H1 (cell line): ENCODE data around the gene SPOCD1. TPM values are rescaled to one million over a fixed set of nuclear protein-coding genes. Genes with fewer than 3 reads are reported as not detected.

Source experiments
- CTCF ChIA-PET: fragments of 300-600 bp; sonication (Branson Sonifier 250); formaldehyde crosslinking; loops from one replicate; lab custom pipeline; 2021; ENCODE audit not compliant: partially characterized antibody; lab: Charles Lee
- POLR2A ChIA-PET: fragments of 300-600 bp; sonication (Branson Sonifier 250); formaldehyde crosslinking; loops from one replicate; lab custom pipeline; 2021; ENCODE audit warnings: inconsistent platforms; ENCODE audit not compliant: partially characterized antibody; lab: Charles Lee
- DNase-seq, 2 experiments: peaks; one replicate each; pipeline versions ENCODE4 v3.0.0 to v3.0.0-alpha.2; 2010 to 2022; ENCODE audit warnings: low spot score in 2 of 2, low read depth in 1 of 2, mixed read lengths in 1 of 2
- FAIRE-seq: peaks from 2 replicates; lab custom pipeline; 2011; peaks lifted over from hg19 to GRCh38; lab: Jason Lieb, UNC
- H2AFZ ChIP-seq: 2 replicates; pipeline ENCODE4 v1.8.1; 2012; ENCODE audit warnings: low read length, inconsistent platforms
- H2AK5ac ChIP-seq: 2 replicates; pipeline ENCODE4 v1.6.1; 2013; ENCODE audit warnings: low read depth, low read length
- H2BK120ac ChIP-seq: replicated peaks from 2 replicates; pipeline ENCODE3; 2013; ENCODE audit warnings: low read depth, low read length, inconsistent platforms
- H2BK12ac ChIP-seq: 2 replicates; pipeline ENCODE4 v1.6.1; 2013; ENCODE audit warnings: low read depth, low read length
- H2BK15ac ChIP-seq: 2 replicates; pipeline ENCODE4 v1.6.1; 2013; ENCODE audit warnings: low read length
- H2BK20ac ChIP-seq: 2 replicates; pipeline ENCODE4 v1.6.1; 2013; ENCODE audit warnings: low read length
- H2BK5ac ChIP-seq: 2 replicates; pipeline ENCODE4 v1.6.1; 2013; ENCODE audit warnings: low read depth, low read length
- H3K14ac ChIP-seq: 2 replicates; pipeline ENCODE4 v1.6.1; 2013; ENCODE audit warnings: inconsistent platforms; ENCODE audit not compliant: insufficient read length
- H3K18ac ChIP-seq: 2 replicates; pipeline ENCODE4 v1.6.1; 2013; ENCODE audit warnings: low read length; ENCODE audit errors: extremely low read depth
- H3K23ac ChIP-seq: 2 replicates; pipeline ENCODE4 v1.6.1; 2013; ENCODE audit warnings: inconsistent platforms; ENCODE audit not compliant: insufficient read length
- H3K23me2 ChIP-seq: 2 replicates; pipeline ENCODE4 v1.6.1; 2013; ENCODE audit warnings: low read depth, low read length
- H3K27ac ChIP-seq: 2 replicates; pipeline ENCODE4 v1.6.1; 2011; ENCODE audit warnings: low read depth, low read length, inconsistent platforms
- H3K27me3 ChIP-seq, 4 experiments: replicated peaks in 1 of 4; 1 replicate in 1 of 4; 2 replicates in 3 of 4; pipeline versions ENCODE4 v1.6.1 to v1.8.1; 2011 to 2013; ENCODE audit warnings: low read length in 3 of 4, mild to moderate bottlenecking in 3 of 4, inconsistent platforms in 2 of 4, mixed read lengths in 2 of 4, moderate library complexity in 1 of 4; ENCODE audit not compliant: control insufficient read depth in 3 of 4, insufficient read depth in 3 of 4; ENCODE audit errors: extremely low read depth in 1 of 4
- H3K36me3 ChIP-seq, 4 experiments: 2 replicates each; pipeline versions ENCODE4 v1.6.1 to v1.8.1; 2011 to 2013; ENCODE audit warnings: mild to moderate bottlenecking in 4 of 4, low read length in 3 of 4, moderate library complexity in 2 of 4, control low read depth in 1 of 4, inconsistent platforms in 1 of 4; ENCODE audit not compliant: insufficient read depth in 4 of 4, control insufficient read depth in 2 of 4
- H3K4ac ChIP-seq: replicated peaks from 2 replicates; pipeline ENCODE3; 2013; ENCODE audit warnings: low read length, low read depth, mixed read lengths, inconsistent platforms; ENCODE audit not compliant: insufficient read length
- H3K4me1 ChIP-seq, 4 experiments: replicated peaks in 1 of 4; 1 replicate in 1 of 4; 2 replicates in 3 of 4; pipeline versions ENCODE4 v1.6.1 to v1.8.1; 2011 to 2013; ENCODE audit warnings: low read length in 3 of 4, inconsistent platforms in 2 of 4, mixed read lengths in 1 of 4; ENCODE audit not compliant: insufficient read depth in 4 of 4, control insufficient read depth in 3 of 4
- H3K4me2 ChIP-seq, 2 experiments: 2 replicates each; pipeline versions ENCODE4 v1.6.1 to v1.8.1; 2011 to 2013; ENCODE audit warnings: low read depth in 2 of 2, low read length in 2 of 2, control low read depth in 1 of 2, inconsistent platforms in 1 of 2, mild to moderate bottlenecking in 1 of 2; ENCODE audit not compliant: insufficient read depth in 1 of 2
- H3K4me3 ChIP-seq, 4 experiments: fragments of 200-600, 300-600 bp in 1 of 4; sonication (generic), shearing (Covaris generic), sonication (Bioruptor Twin) in 1 of 4; 2 replicates each; pipeline versions ENCODE4 v1.5.1 to v1.8.1; 2011 to 2016; ENCODE audit warnings: low read length in 4 of 4, low read depth in 3 of 4, control low read depth in 2 of 4, inconsistent platforms in 2 of 4, mild to moderate bottlenecking in 2 of 4, mixed read lengths in 1 of 4, moderate library complexity in 1 of 4; ENCODE audit not compliant: insufficient read depth in 2 of 4; ENCODE audit errors: extremely low read depth in 1 of 4
- H3K56ac ChIP-seq: replicated peaks from 2 replicates; pipeline ENCODE3; 2013; ENCODE audit warnings: low read depth, mild to moderate bottlenecking, mixed read lengths, low read length, inconsistent platforms; ENCODE audit not compliant: insufficient read length
- H3K79me1 ChIP-seq: 2 replicates; pipeline ENCODE4 v1.6.1; 2013; ENCODE audit warnings: low read depth, low read length, control low read depth
- H3K79me2 ChIP-seq, 2 experiments: 2 replicates each; pipeline versions ENCODE4 v1.6.1 to v1.8.1; 2012 to 2013; ENCODE audit warnings: low read length in 2 of 2, mild to moderate bottlenecking in 2 of 2, inconsistent platforms in 1 of 2; ENCODE audit not compliant: insufficient read depth in 2 of 2, control insufficient read depth in 1 of 2
- H3K9ac ChIP-seq, 4 experiments: replicated peaks in 1 of 4; 1 replicate in 1 of 4; 2 replicates in 3 of 4; pipeline versions ENCODE4 v1.6.1 to v1.8.1; 2011 to 2013; ENCODE audit warnings: low read depth in 3 of 4, low read length in 3 of 4, control low read depth in 2 of 4, mild to moderate bottlenecking in 2 of 4, moderate library complexity in 2 of 4, inconsistent platforms in 1 of 4; ENCODE audit errors: extremely low read depth in 1 of 4
- H3K9me3 ChIP-seq, 2 experiments: 2 replicates each; pipeline versions ENCODE4 v1.6.1 to v1.8.1; 2012 to 2013; ENCODE audit warnings: mild to moderate bottlenecking in 2 of 2, moderate library complexity in 2 of 2, control low read depth in 1 of 2, inconsistent platforms in 1 of 2, low read depth in 1 of 2, low read length in 1 of 2, mixed read lengths in 1 of 2; ENCODE audit not compliant: insufficient read depth in 2 of 2
- H4K20me1 ChIP-seq, 2 experiments: replicated peaks in 1 of 2; 2 replicates each; pipeline versions ENCODE3 to v1.8.1; 2011 to 2013; ENCODE audit warnings: inconsistent platforms in 2 of 2, low read length in 2 of 2, mild to moderate bottlenecking in 1 of 2; ENCODE audit not compliant: insufficient read depth in 2 of 2, control insufficient read depth in 1 of 2
- H4K5ac ChIP-seq: 2 replicates; pipeline ENCODE4 v1.6.1; 2013; ENCODE audit warnings: low read length, low read depth, mixed read lengths, inconsistent platforms; ENCODE audit not compliant: insufficient read length
- H4K8ac ChIP-seq: 2 replicates; pipeline ENCODE4 v1.8.0; 2013; ENCODE audit warnings: mild to moderate bottlenecking, moderate library complexity, low read length, inconsistent platforms; ENCODE audit not compliant: insufficient read depth; ENCODE audit errors: extremely low read depth
- H4K91ac ChIP-seq: replicated peaks from 2 replicates; pipeline ENCODE3; 2013; ENCODE audit warnings: low read length, mixed read lengths, inconsistent platforms; ENCODE audit not compliant: insufficient read length
- CBX5 ChIP-seq: fragments of 300-800, 300-1000 bp; sonication (generic); IDR thresholded peaks from 2 replicates; pipeline ENCODE4 v1.7.1; 2016; ENCODE audit warnings: antibody characterized with exemption, low read length, low read depth
- CBX8 ChIP-seq: fragments of 300-800, 300-1000 bp; sonication (generic); IDR thresholded peaks from 2 replicates; pipeline ENCODE4 v1.7.1; 2016; ENCODE audit warnings: low read depth, low read length, borderline replicate concordance
- GABPA ChIP-seq: IDR thresholded peaks from 2 replicates; pipeline ENCODE4 v1.6.1; 2011; ENCODE audit warnings: mild to moderate bottlenecking, low read length, moderate library complexity, borderline replicate concordance; ENCODE audit not compliant: insufficient read depth
- NANOG ChIP-seq: IDR thresholded peaks from 2 replicates; pipeline ENCODE4 v1.6.1; 2011; ENCODE audit warnings: low read length, low read depth, mild to moderate bottlenecking, inconsistent platforms; ENCODE audit not compliant: insufficient read depth, poor library complexity, severe bottlenecking
- SIX5 ChIP-seq: IDR thresholded peaks from 2 replicates; pipeline ENCODE4 v1.6.1; 2011; ENCODE audit warnings: mild to moderate bottlenecking, low read depth, low read length
- TAF1 ChIP-seq: IDR thresholded peaks from 2 replicates; pipeline ENCODE4 v1.6.1; 2011; ENCODE audit warnings: mild to moderate bottlenecking, low read depth, low read length
- TAF7 ChIP-seq: optimal IDR thresholded peaks from 2 replicates; pipeline ENCODE3; 2011; ENCODE audit warnings: low read depth, mild to moderate bottlenecking, inconsistent platforms, low read length, moderate library complexity, borderline replicate concordance
- WGBS, 2 experiments: shearing (Covaris generic) in 1 of 2; methylation state at CpG; one replicate each; pipeline versions ENCODE4 v1.1.6 to v1.1.7; 2013 to 2015; ENCODE audit warnings: low lambda C conversion rate in 2 of 2, mixed read lengths in 2 of 2, inconsistent platforms in 1 of 2, low coverage in 1 of 2, missing lambda C conversion rate in 1 of 2; ENCODE audit not compliant: insufficient replicate concordance in 2 of 2, insufficient coverage in 1 of 2, insufficient read length in 1 of 2; ENCODE audit errors: extremely low coverage in 1 of 2, missing lambda C conversion rate in 1 of 2; 5-methylcytosine and 5-hydroxymethylcytosine counted together
- polyA plus RNA-seq, 7 experiments: library from polyadenylated mRNA; depleted of rRNA in 3 of 7; stranded (reverse) in 5 of 7; unstranded in 2 of 7; fragments of >200 nt in 5 of 7; fragments of 200-250 nt in 2 of 7; gene quantifications; 1 replicate in 5 of 7; 2 replicates in 1 of 7; 4 replicates in 1 of 7; pipeline versions ENCODE4 v1.2.1 to v1.2.3, GENCODE V29; 2011 to 2013; ENCODE audit warnings: missing spikeins in 2 of 7, mixed read lengths in 2 of 7
- total RNA-seq: library from RNA; stranded (reverse); fragmentation: NEBNext Ultra II Directional; extraction: Animal tissue kit (Norgen Biotek cat#: 25700); gene quantifications from 2 replicates; pipeline ENCODE4 v1.2.1, GENCODE V29; 2021
- TF ChIP-seq, protein P1 (sequence below): IDR thresholded peaks from 2 replicates; pipeline ENCODE4 v1.6.1; 2012; ENCODE audit warnings: inconsistent platforms
- TF ChIP-seq, protein P2 (sequence below): IDR thresholded peaks from 2 replicates; pipeline ENCODE4 v1.6.1; 2011; ENCODE audit warnings: low read depth, mild to moderate bottlenecking, low read length; ENCODE audit not compliant: insufficient read depth

Gene SPOCD1
- total and polyA plus RNA-seq, 2 of the 8 experiments (the other 6 are each of a cell fraction or from before 2014, with no cell fraction given), result 1.8 to 2.9 TPM

DNA sequence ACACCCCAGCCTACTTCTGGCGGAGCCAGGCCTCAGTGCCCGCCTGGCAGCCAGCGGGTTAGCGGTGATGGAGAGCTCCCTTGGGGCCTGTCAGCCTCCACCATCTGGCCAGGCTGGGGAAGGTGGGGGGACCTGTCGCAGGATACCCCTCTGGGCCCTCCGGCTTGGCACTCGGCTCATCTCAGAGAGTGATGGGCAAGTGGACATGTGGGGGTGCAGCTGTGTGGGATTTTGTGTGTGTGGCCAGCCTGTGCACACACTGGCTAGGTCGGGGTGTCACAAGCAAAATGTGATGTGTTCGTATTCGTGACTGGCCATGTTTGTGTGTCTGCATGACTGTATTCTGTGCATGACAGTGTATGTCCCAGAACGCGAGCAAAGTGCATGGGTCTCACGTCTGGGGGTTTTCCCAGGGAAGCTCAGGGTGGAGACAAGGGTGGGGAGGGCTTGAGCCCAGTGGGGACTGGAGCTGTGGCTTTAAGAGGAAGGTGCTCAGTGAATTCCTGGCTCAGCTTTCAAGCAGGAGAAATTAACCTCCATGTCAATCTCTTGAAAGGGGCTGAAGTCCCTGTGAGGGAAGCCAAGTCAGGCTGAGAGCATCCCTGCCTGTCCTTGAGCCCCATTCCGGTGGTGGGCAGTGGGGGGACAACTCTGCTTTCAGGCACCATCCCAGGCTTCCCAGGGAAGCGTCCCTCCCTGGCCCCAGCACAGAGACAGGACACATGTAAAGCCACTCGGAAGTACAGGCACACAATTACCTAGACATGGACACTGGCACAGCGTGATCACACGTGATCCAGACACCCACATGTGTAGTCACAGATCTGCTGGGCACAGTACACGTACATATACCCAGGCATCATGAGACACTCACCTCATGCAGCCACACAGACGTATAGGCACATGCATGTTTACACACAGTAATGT is 30.5 kb downstream of the SPOCD1 start:
- no peaks in the 10 kb centered on the region for H3K27me3 ChIP-seq
- H4K8ac ChIP-seq, result no peak overlapping the region
- peak overlapping the region; percentile 66 for H2AK5ac ChIP-seq
- ChIA-PET POLR2A (interaction anchor here (0.6 to 1.4 kb wide), 4 partner anchors 24 to 81 kb away, joined by 3 to 4 read pairs (median 3); partner anchors contain the start of gene COL16A1), CTCF (interaction anchor here (0.9 to 3.3 kb wide), 10 partner anchors 13 to 122 kb away, joined by 3 to 22 read pairs (median 4); partner anchors contain the start of gene ADGRB2)
- peaks cover 10% of the 10 kb centered on the region for H3K23me2 ChIP-seq
- H2BK20ac ChIP-seq, result no peak overlapping the region; the same call in 1 of the 2 replicates
- H3K79me2 ChIP-seq, result no peaks in the 10 kb centered on the region
- H2BK15ac ChIP-seq, result peak overlapping the region; percentile 62
- peaks cover 3 to 28% (median 22%) of the 10 kb centered on the region in 4 experiments for H3K4me1 ChIP-seq
- FAIRE-seq (no peak), DNase-seq (no peak)
- peak overlapping the region; percentile 49; the same call in 1 of the 2 replicates for H2BK5ac ChIP-seq
- H2AFZ ChIP-seq, result no peak overlapping the region
- no peak overlapping the region for H3K4me3 ChIP-seq
- no peak overlapping the region for H3K56ac ChIP-seq
- H3K14ac ChIP-seq, result no peak overlapping the region
- H3K79me1 ChIP-seq, result no peaks in the 10 kb centered on the region
- H3K18ac ChIP-seq, result no peak overlapping the region
- no peaks in the 10 kb centered on the region for H3K36me3 ChIP-seq
- no peak overlapping the region for H2BK120ac ChIP-seq
- no peak overlapping the region for H4K5ac ChIP-seq
- H4K20me1 ChIP-seq, result no peaks in the 10 kb centered on the region
- no peak overlapping the region for H3K4ac ChIP-seq
- no peak overlapping the region for H3K9ac ChIP-seq
- no peak overlapping the region for H3K23ac ChIP-seq
- peak overlapping the region; percentile 5 for H4K91ac ChIP-seq
- peak overlapping the region; percentile 96; the same call in 1 of the 2 replicates for H2BK12ac ChIP-seq
- no peak overlapping the region for H3K4me2 ChIP-seq
- WGBS, 2 experiments, result 84% methylated on average over 20 of the region's 20 CpGs; no CpG with 5 or more reads in 1 of the 2 experiments
- no peak overlapping the region for H3K27ac ChIP-seq
- no peaks in the 10 kb centered on the region for H3K9me3 ChIP-seq
- no peak for TF ChIP-seq CBX8
- TF ChIP-seq, protein P1, sequence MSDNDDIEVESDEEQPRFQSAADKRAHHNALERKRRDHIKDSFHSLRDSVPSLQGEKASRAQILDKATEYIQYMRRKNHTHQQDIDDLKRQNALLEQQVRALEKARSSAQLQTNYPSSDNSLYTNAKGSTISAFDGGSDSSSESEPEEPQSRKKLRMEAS, result no peak
- TF ChIP-seq SIX5, result no peak
- TF ChIP-seq TAF7, result no peak
- TF ChIP-seq, protein P2, sequence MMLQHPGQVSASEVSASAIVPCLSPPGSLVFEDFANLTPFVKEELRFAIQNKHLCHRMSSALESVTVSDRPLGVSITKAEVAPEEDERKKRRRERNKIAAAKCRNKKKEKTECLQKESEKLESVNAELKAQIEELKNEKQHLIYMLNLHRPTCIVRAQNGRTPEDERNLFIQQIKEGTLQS, result no peak
- no peak for TF ChIP-seq TAF1
- TF ChIP-seq GABPA, result no peak
- TF ChIP-seq NANOG, result no peak
- TF ChIP-seq CBX5, result no peak
